ENCODE results near the gene CHCHD3.

CHCHD3 gene

DNA sequence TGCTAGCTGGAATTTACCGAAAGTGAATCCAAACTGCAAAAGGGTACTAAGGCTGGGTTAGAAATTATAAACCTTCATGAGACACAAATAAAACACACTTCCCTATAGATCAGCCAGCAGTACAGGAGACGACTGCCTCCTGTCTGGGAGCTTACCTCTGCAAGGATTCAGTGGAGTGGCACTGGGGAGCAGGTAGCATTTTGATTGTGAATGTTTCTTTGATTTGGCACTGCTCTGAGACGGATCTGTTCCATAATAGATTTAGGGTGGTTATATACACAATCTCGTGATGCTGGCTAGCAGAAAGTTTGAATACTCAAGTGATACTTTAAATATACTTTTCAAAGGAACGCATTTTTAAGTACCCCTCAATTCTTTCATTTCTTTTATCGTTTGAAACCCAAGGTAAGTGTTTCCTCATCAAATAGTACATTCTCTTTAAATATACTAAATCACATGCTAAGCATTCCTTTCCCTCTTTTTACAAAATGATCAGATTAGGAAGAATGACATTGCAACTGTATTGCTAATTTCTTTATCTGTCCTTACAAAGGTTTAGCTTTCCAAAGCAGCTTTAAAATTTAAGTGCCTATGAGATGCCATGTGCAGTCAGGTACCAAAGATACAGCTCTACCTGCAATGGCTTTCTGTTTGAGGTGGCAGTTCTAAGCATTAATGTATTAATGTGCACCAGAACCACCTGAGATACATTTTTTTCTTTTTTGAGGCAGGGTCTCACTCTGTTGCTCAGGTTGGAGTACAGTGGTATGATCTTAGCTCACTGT, 20.6 kb upstream of the CHCHD3 start:
- Histone ChIP-seq H3K36me3 (ENCODE audit: insufficient read depth, insufficient read length, low read length) (no peaks in the 10 kb centered on the region), H3K9ac (ENCODE audit: insufficient read length, low read depth) (no peak overlapping the region), H3K27me3 (ENCODE audit: insufficient read depth, insufficient read length) (no peaks in the 10 kb centered on the region), H3K9me3 (ENCODE audit: insufficient read depth, low read length) (no peaks in the 10 kb centered on the region), H3K4me3 (ENCODE audit: insufficient read length, low read depth) (no peak overlapping the region), H3K4me1 (ENCODE audit: insufficient read depth, insufficient read length) (no peaks in the 10 kb centered on the region)
- TF ChIP-seq ZNF274 (IDR thresholded peaks at IDR 0.05; ENCODE audit: low read depth, low read length) (no peak), SUZ12 (IDR thresholded peaks at IDR 0.05; ENCODE audit: extremely low read depth, insufficient read depth, insufficient read length) (no peak), YY1 (IDR thresholded peaks at IDR 0.05; ENCODE audit: insufficient read depth, insufficient read length) (no peak)
- no peak for DNase-seq (ENCODE audit: low read depth, low spot score)

GRCh38 chr7:133099633-133100286, 17.9 kb upstream of the CHCHD3 start:
- DNase-seq (ENCODE audit: low read depth, low spot score), result no peak
- TF ChIP-seq YY1 (IDR thresholded peaks at IDR 0.05; ENCODE audit: insufficient read depth, insufficient read length), result no peak
- TF ChIP-seq ZNF274 (IDR thresholded peaks at IDR 0.05; ENCODE audit: low read depth, low read length), result no peak
- TF ChIP-seq SUZ12 (IDR thresholded peaks at IDR 0.05; ENCODE audit: extremely low read depth, insufficient read depth, insufficient read length), result no peak
- H3K36me3 ChIP-seq (ENCODE audit: insufficient read depth, insufficient read length, low read length), result no peaks in the 10 kb centered on the region
- no peaks in the 10 kb centered on the region for H3K4me1 ChIP-seq (ENCODE audit: insufficient read depth, insufficient read length)
- H3K9ac ChIP-seq (ENCODE audit: insufficient read length, low read depth), result no peak overlapping the region
- H3K9me3 ChIP-seq (ENCODE audit: insufficient read depth, low read length), result no peaks in the 10 kb centered on the region
- H3K27me3 ChIP-seq (ENCODE audit: insufficient read depth, insufficient read length), result no peaks in the 10 kb centered on the region
- H3K4me3 ChIP-seq (ENCODE audit: insufficient read length, low read depth), result no peak overlapping the region

DNA sequence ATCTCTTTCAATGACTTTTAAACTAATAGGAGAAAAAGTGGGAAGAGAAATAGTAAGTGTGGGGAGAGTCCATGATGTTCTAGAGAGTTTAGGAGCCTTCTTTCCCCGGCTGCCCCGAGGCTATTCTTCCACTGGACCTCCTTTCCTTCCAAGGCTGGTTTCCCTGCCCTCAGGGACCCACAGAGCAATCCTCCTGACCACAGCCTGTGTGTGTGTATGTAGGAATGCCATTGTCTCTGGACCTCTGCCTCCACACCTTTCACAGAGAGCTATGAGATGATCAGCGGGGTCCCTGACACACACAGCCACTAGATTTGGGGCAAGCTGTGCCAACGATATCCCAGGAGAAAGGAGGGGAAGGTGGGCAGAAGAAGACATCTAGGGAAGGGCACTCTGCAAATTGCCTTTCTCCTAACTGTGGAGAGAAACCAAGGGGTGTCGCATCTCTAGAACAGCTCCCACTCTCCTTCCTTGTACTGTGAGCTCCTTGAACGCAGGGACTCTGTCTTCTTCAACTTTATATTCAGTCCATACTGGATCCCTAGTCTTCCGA, 13.3 kb upstream of the CHCHD3 start:
- no peak overlapping the region for H3K9ac ChIP-seq (ENCODE audit: insufficient read length, low read depth)
- H3K9me3 ChIP-seq (ENCODE audit: insufficient read depth, low read length), result no peaks in the 10 kb centered on the region
- H3K4me3 ChIP-seq (ENCODE audit: insufficient read length, low read depth), result no peak overlapping the region
- TF ChIP-seq YY1 (IDR thresholded peaks at IDR 0.05; ENCODE audit: insufficient read depth, insufficient read length), result no peak
- no peak for TF ChIP-seq ZNF274 (IDR thresholded peaks at IDR 0.05; ENCODE audit: low read depth, low read length)
- no peak for TF ChIP-seq SUZ12 (IDR thresholded peaks at IDR 0.05; ENCODE audit: extremely low read depth, insufficient read depth, insufficient read length)
- no peaks in the 10 kb centered on the region for H3K27me3 ChIP-seq (ENCODE audit: insufficient read depth, insufficient read length)
- no peaks in the 10 kb centered on the region for H3K4me1 ChIP-seq (ENCODE audit: insufficient read depth, insufficient read length)
- no peak for DNase-seq (ENCODE audit: low read depth, low spot score)
- H3K36me3 ChIP-seq (ENCODE audit: insufficient read depth, insufficient read length, low read length), result no peaks in the 10 kb centered on the region

DNA sequence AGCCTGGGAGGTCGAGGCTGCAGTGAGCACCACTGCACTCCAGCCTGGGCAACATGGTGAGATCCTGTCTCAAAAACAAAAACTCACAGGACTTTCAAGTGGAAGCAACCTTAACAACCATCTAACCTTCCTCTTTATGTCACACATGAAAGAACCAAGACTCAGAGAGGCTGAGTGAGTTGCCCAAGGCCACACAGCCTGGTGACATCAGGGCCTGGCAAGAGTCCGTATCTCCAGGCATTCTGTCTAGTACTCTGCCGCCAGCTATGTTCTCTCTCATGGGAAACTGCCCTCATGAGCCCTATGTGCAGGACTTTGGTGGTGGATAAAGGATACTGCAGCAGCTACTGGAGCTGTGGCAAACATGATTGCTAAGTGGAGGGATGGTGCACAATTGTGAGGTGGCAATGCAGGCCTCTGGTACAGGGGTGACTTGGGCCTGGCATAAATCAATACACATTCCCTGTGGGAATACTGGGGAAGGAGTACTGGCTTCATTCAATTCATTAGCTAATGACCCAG, 10.1 kb upstream of the CHCHD3 start:
- Histone ChIP-seq H3K4me1 (ENCODE audit: insufficient read depth, insufficient read length) (no peaks in the 10 kb centered on the region), H3K9ac (ENCODE audit: insufficient read length, low read depth) (no peak overlapping the region), H3K36me3 (ENCODE audit: insufficient read depth, insufficient read length, low read length) (no peaks in the 10 kb centered on the region), H3K27me3 (ENCODE audit: insufficient read depth, insufficient read length) (no peaks in the 10 kb centered on the region), H3K9me3 (ENCODE audit: insufficient read depth, low read length) (no peaks in the 10 kb centered on the region), H3K4me3 (ENCODE audit: insufficient read length, low read depth) (no peak overlapping the region)
- TF ChIP-seq YY1 (IDR thresholded peaks at IDR 0.05; ENCODE audit: insufficient read depth, insufficient read length), result no peak
- no peak for TF ChIP-seq ZNF274 (IDR thresholded peaks at IDR 0.05; ENCODE audit: low read depth, low read length)
- TF ChIP-seq SUZ12 (IDR thresholded peaks at IDR 0.05; ENCODE audit: extremely low read depth, insufficient read depth, insufficient read length), result no peak
- DNase-seq (ENCODE audit: low read depth, low spot score), result no peak

DNA sequence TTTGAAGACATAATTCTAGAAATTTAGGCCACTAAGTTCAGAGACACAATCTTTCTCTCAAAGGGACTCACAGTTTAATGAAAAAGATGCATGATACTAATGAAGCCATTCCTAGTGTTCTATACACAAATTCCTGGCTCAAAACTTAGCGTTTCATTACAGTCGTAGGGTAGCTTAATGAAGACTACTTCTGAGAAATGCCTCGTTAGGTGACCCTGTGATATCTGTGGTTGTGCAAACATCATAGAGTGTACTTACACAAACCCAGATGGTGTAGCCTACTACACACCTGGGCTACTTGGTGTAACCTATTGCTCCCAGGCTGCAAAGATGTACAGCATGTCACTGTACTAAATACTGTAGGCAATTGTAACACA, 488 bp upstream of the CHCHD3 start:
- Histone ChIP-seq H3K27me3 (ENCODE audit: insufficient read depth, insufficient read length) (no peaks in the 10 kb centered on the region), H3K4me3 (ENCODE audit: insufficient read length, low read depth) (no peak overlapping the region), H3K9me3 (ENCODE audit: insufficient read depth, low read length) (no peaks in the 10 kb centered on the region), H3K36me3 (ENCODE audit: insufficient read depth, insufficient read length, low read length) (peaks cover 20% of the 10 kb centered on the region), H3K4me1 (ENCODE audit: insufficient read depth, insufficient read length) (no peaks in the 10 kb centered on the region), H3K9ac (ENCODE audit: insufficient read length, low read depth) (no peak overlapping the region)
- DNase-seq (ENCODE audit: low read depth, low spot score), result no peak
- TF ChIP-seq YY1 (IDR thresholded peaks at IDR 0.05; ENCODE audit: insufficient read depth, insufficient read length) (no peak), ZNF274 (IDR thresholded peaks at IDR 0.05; ENCODE audit: low read depth, low read length) (no peak), SUZ12 (IDR thresholded peaks at IDR 0.05; ENCODE audit: extremely low read depth, insufficient read depth, insufficient read length) (no peak)

DNA sequence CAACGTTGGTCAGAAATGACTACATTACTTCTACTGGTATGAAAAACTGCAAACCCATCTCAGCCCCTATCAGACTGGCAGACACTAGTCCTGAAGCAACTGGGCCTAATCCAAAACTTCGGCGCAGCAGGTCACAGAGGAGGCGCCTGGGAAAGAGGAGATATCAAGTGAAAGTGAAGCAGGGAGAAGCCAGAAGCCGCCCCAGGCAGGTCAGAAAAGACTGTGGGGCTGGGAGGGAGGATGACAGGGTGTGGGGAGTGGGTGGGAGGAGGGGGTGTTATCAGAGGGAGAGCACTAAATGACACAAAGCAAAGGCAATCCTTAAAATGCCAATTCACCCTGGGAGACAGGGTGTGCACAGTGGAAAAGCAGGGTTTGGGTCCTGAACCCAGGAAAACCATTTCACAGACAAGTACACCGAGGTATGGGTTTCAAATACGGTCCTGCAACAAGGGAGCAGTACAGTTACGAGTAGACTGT, 731 bp downstream of the CHCHD3 start:
- no peaks in the 10 kb centered on the region for H3K9me3 ChIP-seq (ENCODE audit: insufficient read depth, low read length)
- TF ChIP-seq SUZ12 (IDR thresholded peaks at IDR 0.05; ENCODE audit: extremely low read depth, insufficient read depth, insufficient read length) (no peak), YY1 (IDR thresholded peaks at IDR 0.05; ENCODE audit: insufficient read depth, insufficient read length) (no peak), ZNF274 (IDR thresholded peaks at IDR 0.05; ENCODE audit: low read depth, low read length) (no peak)
- no peaks in the 10 kb centered on the region for H3K4me1 ChIP-seq (ENCODE audit: insufficient read depth, insufficient read length)
- H3K27me3 ChIP-seq (ENCODE audit: insufficient read depth, insufficient read length), result no peaks in the 10 kb centered on the region
- H3K9ac ChIP-seq (ENCODE audit: insufficient read length, low read depth), result peak overlapping the region; percentile 90
- peak overlapping the region; percentile 91 for H3K4me3 ChIP-seq (ENCODE audit: insufficient read length, low read depth)
- peaks cover 22% of the 10 kb centered on the region for H3K36me3 ChIP-seq (ENCODE audit: insufficient read depth, insufficient read length, low read length)
- no peak for DNase-seq (ENCODE audit: low read depth, low spot score)

DNA sequence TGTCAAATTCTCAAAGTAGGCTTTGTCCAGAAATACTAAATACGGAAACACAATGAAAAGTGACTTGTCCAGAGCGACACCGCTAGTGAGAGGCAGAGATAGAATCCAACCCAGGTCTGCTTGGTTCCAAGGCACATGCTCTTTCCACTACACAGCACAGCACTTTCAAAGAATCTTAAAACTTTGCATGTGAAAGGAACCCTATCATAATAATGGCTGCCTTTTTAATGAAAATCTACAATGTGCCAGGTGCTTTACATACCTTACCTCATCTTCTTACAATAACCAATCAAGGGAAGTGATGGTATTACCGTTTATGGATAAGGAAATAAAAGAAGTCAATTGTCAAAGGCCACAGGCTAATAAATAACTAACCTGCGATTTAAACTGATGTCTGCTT, 2.6 kb downstream of the CHCHD3 start:
- TF ChIP-seq YY1 (IDR thresholded peaks at IDR 0.05; ENCODE audit: insufficient read depth, insufficient read length) (no peak), SUZ12 (IDR thresholded peaks at IDR 0.05; ENCODE audit: extremely low read depth, insufficient read depth, insufficient read length) (no peak)
- no peak for DNase-seq (ENCODE audit: low read depth, low spot score)
- H3K9me3 ChIP-seq (ENCODE audit: insufficient read depth, low read length), result no peaks in the 10 kb centered on the region
- H3K4me3 ChIP-seq (ENCODE audit: insufficient read length, low read depth), result peak overlapping the region; percentile 6
- no peaks in the 10 kb centered on the region for H3K4me1 ChIP-seq (ENCODE audit: insufficient read depth, insufficient read length)
- H3K27me3 ChIP-seq (ENCODE audit: insufficient read depth, insufficient read length), result no peaks in the 10 kb centered on the region
- H3K9ac ChIP-seq (ENCODE audit: insufficient read length, low read depth), result no peak overlapping the region
- peaks cover 29% of the 10 kb centered on the region for H3K36me3 ChIP-seq (ENCODE audit: insufficient read depth, insufficient read length, low read length)

All from NT2/D1 (cell line).